HG03135 (cell line): Measurements from ENCODE around the gene HEG1.

ENCODE experiments used
- ATAC-seq: cut with Tn5 transposase; IDR thresholded peaks from one replicate; pipeline ENCODE4 v1.9.1; 2021; ENCODE audit warnings: mild to moderate bottlenecking, moderate library complexity; ENCODE audit not compliant: unreplicated experiment

Gene HEG1

DNA sequence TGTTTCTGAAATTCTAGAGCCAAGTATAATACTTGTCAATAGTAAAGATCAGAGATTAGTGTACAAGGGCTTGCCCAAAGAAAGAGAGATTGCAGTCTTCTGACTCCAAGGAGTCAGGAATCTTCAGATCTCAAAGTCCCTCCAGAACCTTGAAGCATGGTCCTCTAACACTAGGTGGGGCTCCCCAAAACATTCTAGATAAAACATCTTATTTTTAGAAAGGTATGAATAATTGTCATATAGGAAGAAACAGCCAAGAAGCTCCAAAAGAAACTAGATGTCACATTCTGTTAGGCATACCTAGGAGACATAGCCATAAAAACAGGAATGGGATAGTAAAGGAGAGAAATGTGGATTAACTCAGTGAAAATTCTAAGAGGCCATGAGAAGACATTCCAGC is 132.0 kb downstream of the HEG1 start:
- no peak for ATAC-seq

GRCh38 chr3:124920718-124921117 is 135.1 kb downstream of the HEG1 start:
- ATAC-seq = no peak

DNA sequence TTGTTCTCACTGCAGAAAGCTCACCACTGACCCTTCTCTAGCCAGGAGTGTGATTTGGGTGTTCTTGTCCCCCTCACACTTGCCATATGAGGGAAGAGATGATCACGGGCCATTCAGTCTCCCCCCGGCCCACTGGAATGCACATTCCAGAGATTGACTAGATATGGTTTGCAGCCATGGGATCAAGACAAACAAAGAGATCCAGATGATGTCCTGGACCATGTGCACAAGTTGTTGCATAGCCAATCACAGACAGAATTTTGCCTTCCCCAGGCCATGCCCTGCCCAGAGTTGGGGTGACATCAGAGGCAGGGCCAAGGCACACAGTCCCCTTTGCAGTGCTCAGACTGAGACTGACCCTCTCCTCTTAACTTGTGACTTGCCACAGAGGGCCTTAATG is 136.0 kb downstream of the HEG1 start:
- no peak for ATAC-seq

DNA sequence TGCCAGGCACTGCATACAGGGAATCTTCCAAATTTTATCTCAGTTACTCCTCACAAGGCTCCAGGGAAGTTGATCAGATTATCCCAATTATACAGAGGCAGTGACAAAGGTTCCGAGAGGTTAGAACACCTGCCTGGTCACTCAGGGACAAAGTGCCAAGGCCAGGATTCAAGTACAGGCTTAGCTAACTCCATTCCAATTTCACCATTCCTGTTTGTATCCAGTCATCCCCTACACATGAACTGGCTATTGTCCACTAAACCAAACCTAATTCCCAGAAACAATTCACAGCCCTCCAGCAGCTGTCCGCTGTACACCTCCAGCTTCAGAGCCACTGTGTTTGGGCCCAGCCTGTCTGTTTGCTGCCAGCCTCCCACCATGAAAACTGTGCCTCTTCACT is 137.3 kb downstream of the HEG1 start:
- no peak for ATAC-seq

GRCh38 chr3:124916837-124917409 is 138.9 kb downstream of the HEG1 start:
- no peak for ATAC-seq
